PFSK-1 (cell line): ENCODE measurements around the gene KCNG2.

ENCODE experiments used
- POLR2AphosphoS5 ChIP-seq: IDR thresholded peaks from 2 replicates; pipeline ENCODE4 v1.6.1; 2012; ENCODE audit warnings: low read depth, mild to moderate bottlenecking, control low read depth, low read length, moderate library complexity
- REST ChIP-seq, 2 experiments: IDR thresholded peaks; 2 replicates each; pipeline versions ENCODE4 v1.6.1 to v1.8.0; 2011 to 2012; ENCODE audit warnings: low read depth in 2 of 2, low read length in 2 of 2, control low read depth in 1 of 2, inconsistent platforms in 1 of 2, mild to moderate bottlenecking in 1 of 2, moderate library complexity in 1 of 2; ENCODE audit not compliant: insufficient read depth in 1 of 2
- SIN3A ChIP-seq: IDR thresholded peaks from 2 replicates; pipeline ENCODE4 v1.6.1; 2012; ENCODE audit warnings: mild to moderate bottlenecking, low read length, moderate library complexity, borderline replicate concordance; ENCODE audit not compliant: insufficient read depth
- TAF1 ChIP-seq: IDR thresholded peaks from 2 replicates; pipeline ENCODE4 v1.6.1; 2012; ENCODE audit warnings: low read length, control low read depth, borderline replicate concordance; ENCODE audit not compliant: insufficient read depth

DNA sequence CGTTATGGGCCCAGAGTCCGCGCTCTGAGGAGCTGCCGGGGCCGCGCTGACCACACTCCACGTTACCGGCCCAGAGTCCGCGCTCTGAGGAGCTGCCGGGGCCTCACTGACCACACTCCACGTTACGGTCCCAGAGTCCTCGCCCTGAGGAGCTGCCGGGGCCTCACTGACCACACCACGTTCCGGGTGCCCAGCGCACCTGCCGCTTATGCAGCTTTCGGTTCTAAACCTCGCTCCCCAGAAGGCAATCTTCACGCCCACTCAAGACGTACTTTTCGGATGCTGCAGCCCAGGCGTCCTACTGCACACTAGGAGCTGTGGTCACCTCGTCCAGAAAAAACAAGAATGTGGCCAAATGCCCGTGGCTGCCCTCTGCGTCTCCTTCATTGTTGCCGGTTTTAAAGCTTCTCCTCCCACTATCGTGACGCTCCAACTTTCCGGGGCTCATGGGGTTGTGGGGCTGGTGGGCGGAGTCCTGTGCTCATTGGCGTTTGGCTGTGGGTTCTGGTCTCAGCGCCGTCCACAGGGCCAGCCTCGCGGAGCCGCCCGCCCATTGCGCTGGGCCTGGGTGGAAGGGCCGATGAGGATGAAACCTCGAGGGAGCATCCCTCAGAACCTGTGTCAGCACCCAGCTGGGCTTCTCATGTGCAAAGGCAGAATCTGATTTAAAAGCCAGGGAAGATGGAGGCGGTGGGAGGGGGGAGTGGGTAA lies 11.9 kb downstream of the KCNG2 start:
- no peak for TF ChIP-seq SIN3A
- TF ChIP-seq TAF1 = no peak
- TF ChIP-seq POLR2AphosphoS5 = no peak
- TF ChIP-seq REST (IDR thresholded peaks at IDR 0.05; ENCODE audit: insufficient read depth in 1 of 2, low read depth in 2 of 2, low read length in 2 of 2) = no peak
